ENCODE data around the gene DDX3X.
"Not testable (repeated sequence)": the region's sequence is repeated elsewhere in the genome, so short reads cannot be mapped to it uniquely, and the experiment has no call there.

The DDX3X gene

GRCh38 chrX:41409006-41409405, 75.0 kb downstream of the DDX3X start:
- TF ChIP-seq CTCF (IDR thresholded peaks at IDR 0.05; ENCODE audit: low read depth, low read length, missing control alignments), result no peak
- no peak for DNase-seq (ENCODE audit: extremely low read depth, low read depth)
- H3K4me3 ChIP-seq (replicated peaks; ENCODE audit: low read depth, low read length), result no peak overlapping the region

- DNase-seq (ENCODE audit: extremely low read depth, low read depth); H3K4me3 ChIP-seq (replicated peaks; ENCODE audit: low read depth, low read length): not testable (repeated sequence)
Observed at GRCh38 chrX:41411222-41411621, 77.3 kb downstream of the DDX3X start.

GRCh38 chrX:41412261-41413081, 78.5 kb downstream of the DDX3X start:
- H3K4me3 ChIP-seq (replicated peaks; ENCODE audit: low read depth, low read length), result no peak overlapping the region
- DNase-seq (ENCODE audit: extremely low read depth, low read depth), result no peak
- no peak for TF ChIP-seq CTCF (IDR thresholded peaks at IDR 0.05; ENCODE audit: low read depth, low read length, missing control alignments)

All from HFF-Myc (cell line).